Measurements from ENCODE around the gene CCDC106.

The CCDC106 gene

DNA sequence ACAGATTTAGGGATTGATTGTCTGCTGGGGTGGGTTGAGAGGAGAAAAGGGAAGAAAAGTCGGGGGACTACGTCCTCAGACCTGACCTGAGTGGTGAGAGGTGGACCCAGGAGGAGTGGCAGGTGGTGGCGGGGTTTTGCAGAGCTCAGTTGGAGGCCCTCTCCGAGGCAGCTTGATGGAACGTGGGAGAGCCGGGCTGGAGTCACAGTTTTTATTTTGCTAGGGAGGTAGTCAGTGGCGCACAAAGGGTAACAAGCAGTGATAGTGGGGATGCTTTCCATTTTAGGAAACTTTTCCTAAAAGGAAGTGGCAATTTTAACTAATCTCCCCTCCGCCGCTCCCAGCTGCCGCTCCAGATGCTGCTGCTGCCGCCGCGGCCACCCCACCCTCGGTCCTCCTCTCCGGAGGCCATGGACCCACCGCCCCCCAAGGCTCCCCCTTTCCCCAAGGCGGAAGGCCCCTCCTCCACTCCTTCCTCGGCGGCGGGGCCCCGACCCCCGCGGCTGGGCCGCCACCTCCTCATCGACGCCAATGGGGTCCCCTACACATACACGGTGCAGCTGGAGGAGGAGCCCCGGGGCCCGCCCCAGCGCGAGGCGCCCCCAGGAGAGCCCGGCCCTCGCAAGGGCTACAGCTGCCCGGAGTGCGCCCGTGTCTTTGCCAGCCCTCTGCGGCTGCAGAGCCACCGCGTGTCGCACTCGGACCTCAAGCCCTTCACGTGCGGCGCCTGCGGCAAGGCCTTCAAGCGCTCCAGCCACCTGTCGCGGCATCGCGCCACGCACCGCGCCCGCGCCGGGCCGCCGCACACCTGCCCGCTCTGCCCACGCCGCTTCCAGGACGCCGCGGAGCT is 5.6 kb upstream of the CCDC106 start:
- no peak for TF ChIP-seq ZNF274 (IDR thresholded peaks at IDR 0.05; ENCODE audit: low read depth, low read length)
- no peak for TF ChIP-seq SUZ12 (IDR thresholded peaks at IDR 0.05; ENCODE audit: extremely low read depth, insufficient read depth, insufficient read length)
- TF ChIP-seq YY1 (IDR thresholded peaks at IDR 0.05; ENCODE audit: insufficient read depth, insufficient read length): no peak
- Histone ChIP-seq H3K36me3 (ENCODE audit: insufficient read depth, insufficient read length, low read length) (peaks cover 31% of the 10 kb centered on the region), H3K9me3 (ENCODE audit: insufficient read depth, low read length) (no peaks in the 10 kb centered on the region), H3K27me3 (ENCODE audit: insufficient read depth, insufficient read length) (no peaks in the 10 kb centered on the region), H3K4me3 (ENCODE audit: insufficient read length, low read depth) (peak overlapping the region; percentile 72), H3K4me1 (ENCODE audit: insufficient read depth, insufficient read length) (peaks cover 14% of the 10 kb centered on the region), H3K9ac (ENCODE audit: insufficient read length, low read depth) (peak overlapping the region; percentile 94)
- DNase-seq (ENCODE audit: low read depth, low spot score): no peak

DNA sequence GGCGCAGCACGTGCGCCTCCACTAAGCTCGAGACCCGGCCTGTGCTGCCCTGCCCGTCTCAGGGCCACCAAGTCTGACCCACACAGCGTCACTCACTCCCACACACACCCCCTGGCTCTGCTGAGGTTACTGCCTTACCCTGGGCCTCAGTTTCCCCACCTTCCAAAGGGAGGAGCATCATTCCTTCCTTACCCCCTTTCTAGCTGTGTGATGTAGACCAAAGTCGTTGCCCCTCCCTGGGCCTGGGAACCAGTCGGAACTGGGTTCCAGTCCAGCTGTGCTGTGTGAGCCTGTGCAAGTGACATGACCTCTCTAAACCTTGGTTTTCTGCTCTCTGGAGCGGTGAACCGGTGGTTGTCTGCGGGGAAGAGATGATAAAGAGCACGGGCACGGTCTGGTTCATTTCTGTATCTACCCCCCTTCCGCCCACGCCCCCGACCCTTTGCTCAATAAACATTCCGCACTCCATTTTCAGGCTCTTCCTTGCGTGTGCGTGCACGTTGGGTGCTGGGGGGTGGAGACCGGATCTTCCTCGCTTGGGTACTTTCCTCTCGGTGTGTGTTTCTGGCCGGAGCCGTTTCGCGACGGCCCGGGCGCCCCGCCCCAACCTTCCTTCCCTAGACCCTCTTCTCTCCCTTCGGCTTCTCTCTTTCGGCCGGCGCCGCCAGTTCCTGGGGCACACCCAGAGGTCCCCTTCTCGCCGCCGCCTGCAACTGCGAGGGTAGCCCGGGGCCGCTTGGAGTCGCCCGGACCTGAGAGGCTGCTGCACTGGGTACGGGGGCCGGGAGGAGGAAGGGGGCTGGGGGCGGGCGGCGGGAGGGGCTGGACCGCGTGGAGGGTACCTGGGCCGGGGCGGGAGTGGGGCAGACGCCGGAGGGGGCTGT is 4.8 kb upstream of the CCDC106 start, which contains the start of gene ZNF581:
ZNF581 (plus strand) TSS at position 647 of the 884 bp plus-strand sequence. CDS start 923 bp downstream, outside the sequence.
- Histone ChIP-seq H3K4me1 (ENCODE audit: insufficient read depth, insufficient read length) (peaks cover 14% of the 10 kb centered on the region), H3K9me3 (ENCODE audit: insufficient read depth, low read length) (no peaks in the 10 kb centered on the region), H3K27me3 (ENCODE audit: insufficient read depth, insufficient read length) (no peaks in the 10 kb centered on the region), H3K4me3 (ENCODE audit: insufficient read length, low read depth) (peak within 1 kb of the TSS; percentile 72), H3K9ac (ENCODE audit: insufficient read length, low read depth) (peak within 1 kb of the TSS; percentile 94), H3K36me3 (ENCODE audit: insufficient read depth, insufficient read length, low read length) (peaks cover 25% of the 10 kb centered on the region)
- DNase-seq (ENCODE audit: low read depth, low spot score): no peak
- TF ChIP-seq YY1 (IDR thresholded peaks at IDR 0.05; ENCODE audit: insufficient read depth, insufficient read length) (no peak), SUZ12 (IDR thresholded peaks at IDR 0.05; ENCODE audit: extremely low read depth, insufficient read depth, insufficient read length) (no peak), ZNF274 (IDR thresholded peaks at IDR 0.05; ENCODE audit: low read depth, low read length) (no peak)

DNA sequence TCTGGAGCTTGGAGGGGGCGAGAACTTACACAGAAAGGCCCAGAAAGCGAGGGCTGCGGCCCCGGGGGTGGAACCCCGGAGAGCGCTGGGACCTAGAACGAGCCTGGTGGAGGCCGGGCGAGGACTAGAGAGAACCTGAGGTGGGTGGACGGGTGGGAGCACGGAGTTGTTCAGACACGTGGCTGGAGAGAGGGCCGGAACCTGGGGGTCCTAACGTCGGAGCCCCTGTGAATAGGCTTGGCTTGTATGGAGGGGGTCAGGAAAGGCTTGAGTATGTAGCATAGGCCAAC is 4.2 kb upstream of the CCDC106 start:
- no peaks in the 10 kb centered on the region for H3K9me3 ChIP-seq (ENCODE audit: insufficient read depth, low read length)
- peak overlapping the region; percentile 94 for H3K9ac ChIP-seq (ENCODE audit: insufficient read length, low read depth)
- H3K4me3 ChIP-seq (ENCODE audit: insufficient read length, low read depth): peak overlapping the region; percentile 72
- no peaks in the 10 kb centered on the region for H3K27me3 ChIP-seq (ENCODE audit: insufficient read depth, insufficient read length)
- no peak for TF ChIP-seq YY1 (IDR thresholded peaks at IDR 0.05; ENCODE audit: insufficient read depth, insufficient read length)
- TF ChIP-seq ZNF274 (IDR thresholded peaks at IDR 0.05; ENCODE audit: low read depth, low read length): no peak
- no peak for TF ChIP-seq SUZ12 (IDR thresholded peaks at IDR 0.05; ENCODE audit: extremely low read depth, insufficient read depth, insufficient read length)
- H3K36me3 ChIP-seq (ENCODE audit: insufficient read depth, insufficient read length, low read length): peaks cover 25% of the 10 kb centered on the region
- no peak for DNase-seq (ENCODE audit: low read depth, low spot score)
- H3K4me1 ChIP-seq (ENCODE audit: insufficient read depth, insufficient read length): peaks cover 14% of the 10 kb centered on the region

DNA sequence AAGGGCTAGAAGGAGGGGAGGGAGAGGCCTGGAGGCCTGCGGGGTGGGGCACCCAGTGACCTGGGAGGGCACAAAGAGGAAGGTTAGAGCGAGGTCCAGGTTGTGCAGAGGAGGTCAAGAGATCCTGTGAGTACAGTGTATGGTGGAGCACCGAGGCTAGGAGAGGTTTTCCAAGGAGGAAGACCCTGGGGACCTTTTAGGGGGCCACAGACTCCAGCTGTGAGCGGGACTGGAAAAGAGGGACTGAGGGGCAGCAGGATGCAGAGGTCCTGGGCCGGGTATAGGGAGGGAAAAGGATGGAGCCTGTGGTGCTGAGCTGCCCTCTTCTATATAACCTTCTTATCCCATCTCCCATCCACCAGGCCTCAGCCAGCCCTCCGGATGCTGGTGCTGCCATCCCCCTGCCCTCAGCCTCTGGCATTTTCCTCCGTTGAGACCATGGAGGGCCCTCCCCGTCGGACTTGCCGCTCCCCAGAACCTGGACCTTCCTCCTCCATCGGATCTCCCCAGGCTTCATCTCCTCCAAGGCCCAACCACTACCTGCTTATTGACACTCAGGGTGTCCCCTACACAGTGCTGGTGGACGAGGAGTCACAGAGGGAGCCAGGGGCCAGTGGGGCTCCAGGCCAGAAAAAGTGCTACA is 3.7 kb upstream of the CCDC106 start:
- no peak for DNase-seq (ENCODE audit: low read depth, low spot score)
- Histone ChIP-seq H3K36me3 (ENCODE audit: insufficient read depth, insufficient read length, low read length) (peaks cover 22% of the 10 kb centered on the region), H3K4me3 (ENCODE audit: insufficient read length, low read depth) (peak overlapping the region; percentile 72), H3K9ac (ENCODE audit: insufficient read length, low read depth) (peak overlapping the region; percentile 94), H3K4me1 (ENCODE audit: insufficient read depth, insufficient read length) (peaks cover 14% of the 10 kb centered on the region), H3K9me3 (ENCODE audit: insufficient read depth, low read length) (no peaks in the 10 kb centered on the region), H3K27me3 (ENCODE audit: insufficient read depth, insufficient read length) (no peaks in the 10 kb centered on the region)
- TF ChIP-seq YY1 (IDR thresholded peaks at IDR 0.05; ENCODE audit: insufficient read depth, insufficient read length) (no peak), ZNF274 (IDR thresholded peaks at IDR 0.05; ENCODE audit: low read depth, low read length) (no peak), SUZ12 (IDR thresholded peaks at IDR 0.05; ENCODE audit: extremely low read depth, insufficient read depth, insufficient read length) (no peak)

DNA sequence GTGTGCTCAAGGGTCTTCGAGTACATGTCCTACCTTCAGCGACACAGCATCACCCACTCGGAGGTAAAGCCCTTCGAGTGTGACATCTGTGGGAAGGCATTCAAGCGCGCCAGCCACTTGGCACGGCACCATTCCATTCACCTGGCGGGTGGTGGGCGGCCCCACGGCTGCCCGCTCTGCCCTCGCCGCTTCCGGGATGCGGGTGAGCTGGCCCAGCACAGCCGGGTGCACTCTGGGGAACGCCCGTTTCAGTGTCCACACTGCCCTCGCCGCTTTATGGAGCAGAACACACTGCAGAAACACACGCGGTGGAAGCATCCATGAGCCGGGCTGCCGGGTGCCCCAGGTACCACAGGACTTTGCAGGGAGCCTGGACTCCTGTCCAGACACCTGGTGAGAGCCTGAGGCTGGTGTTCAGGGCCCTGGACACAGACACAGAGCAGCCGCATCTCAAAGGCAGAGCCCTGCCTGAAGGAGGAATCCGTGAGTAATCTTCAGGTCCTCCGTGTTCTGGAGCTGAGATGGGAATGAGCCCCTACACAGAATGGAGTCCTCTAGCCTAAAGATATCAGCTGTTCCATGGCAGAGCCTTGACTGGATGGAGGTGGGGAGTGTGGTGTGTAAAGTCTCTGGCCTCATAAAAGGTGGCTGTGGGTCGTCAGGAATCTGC is 3.0 kb upstream of the CCDC106 start:
- H3K9me3 ChIP-seq (ENCODE audit: insufficient read depth, low read length): no peaks in the 10 kb centered on the region
- peaks cover 13% of the 10 kb centered on the region for H3K4me1 ChIP-seq (ENCODE audit: insufficient read depth, insufficient read length)
- H3K27me3 ChIP-seq (ENCODE audit: insufficient read depth, insufficient read length): no peaks in the 10 kb centered on the region
- peak overlapping the region; percentile 72 for H3K4me3 ChIP-seq (ENCODE audit: insufficient read length, low read depth)
- peak overlapping the region; percentile 94 for H3K9ac ChIP-seq (ENCODE audit: insufficient read length, low read depth)
- DNase-seq (ENCODE audit: low read depth, low spot score): no peak
- peaks cover 26% of the 10 kb centered on the region for H3K36me3 ChIP-seq (ENCODE audit: insufficient read depth, insufficient read length, low read length)
- no peak for TF ChIP-seq ZNF274 (IDR thresholded peaks at IDR 0.05; ENCODE audit: low read depth, low read length)
- TF ChIP-seq SUZ12 (IDR thresholded peaks at IDR 0.05; ENCODE audit: extremely low read depth, insufficient read depth, insufficient read length): no peak
- TF ChIP-seq YY1 (IDR thresholded peaks at IDR 0.05; ENCODE audit: insufficient read depth, insufficient read length): no peak

DNA sequence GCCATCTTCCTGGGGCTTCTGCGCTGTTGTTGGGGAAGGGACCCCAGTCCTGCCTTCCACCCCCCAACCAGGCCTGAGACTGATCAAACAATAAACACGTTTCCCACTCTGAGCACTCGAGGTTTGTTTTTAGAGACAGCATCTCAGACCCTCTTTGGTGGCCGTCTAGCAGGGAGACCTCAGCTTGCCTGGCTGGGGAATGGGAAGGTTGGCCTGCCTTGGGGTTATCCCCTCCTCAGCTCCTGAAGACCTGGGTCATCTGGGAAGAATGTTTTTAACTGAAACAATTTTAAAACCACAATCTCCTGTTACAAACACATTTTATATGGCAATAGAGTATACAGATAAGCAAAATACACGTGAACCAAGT is 2.5 kb upstream of the CCDC106 start:
- Histone ChIP-seq H3K4me1 (ENCODE audit: insufficient read depth, insufficient read length) (peaks cover 8% of the 10 kb centered on the region), H3K9me3 (ENCODE audit: insufficient read depth, low read length) (no peaks in the 10 kb centered on the region), H3K36me3 (ENCODE audit: insufficient read depth, insufficient read length, low read length) (peaks cover 26% of the 10 kb centered on the region), H3K4me3 (ENCODE audit: insufficient read length, low read depth) (no peak overlapping the region), H3K27me3 (ENCODE audit: insufficient read depth, insufficient read length) (no peaks in the 10 kb centered on the region), H3K9ac (ENCODE audit: insufficient read length, low read depth) (peak overlapping the region; percentile 94)
- no peak for TF ChIP-seq YY1 (IDR thresholded peaks at IDR 0.05; ENCODE audit: insufficient read depth, insufficient read length)
- DNase-seq (ENCODE audit: low read depth, low spot score): no peak

All from NT2/D1 (cell line).